B cell (primary cell): ENCODE measurements around the gene GRID2. TPM values are rescaled to one million over a fixed set of nuclear protein-coding genes. Genes with fewer than 3 reads are reported as not detected.

Source experiments
- ATAC-seq: fragments of 200-7000 bp; cut with Tn5 transposase; one replicate; pipeline ENCODE4 v1.10.0; 2021; ENCODE audit warnings: low read depth, mild to moderate bottlenecking, moderate number of reproducible peaks, moderate library complexity
- CTCF ChIA-PET: fragments of 350-600 bp; sonication (Branson Sonifier 250); formaldehyde crosslinking; loops from one replicate; lab custom pipeline; 2021; ENCODE audit warnings: antibody characterized with exemption, inconsistent platforms; lab: Charles Lee
- POLR2A ChIA-PET: fragments of 350-600 bp; sonication (Branson Sonifier 250); formaldehyde crosslinking; loops from one replicate; lab custom pipeline; 2021; ENCODE audit warnings: antibody characterized with exemption; lab: Charles Lee
- DNase-seq: peaks from one replicate; pipeline ENCODE4 v3.0.0; 2013
- H2AFZ ChIP-seq: 2 replicates; pipeline ENCODE4 v1.6.1; 2012; ENCODE audit warnings: mild to moderate bottlenecking, low read depth, low read length; ENCODE audit not compliant: insufficient read depth, poor library complexity, severe bottlenecking
- H3K27ac ChIP-seq, 2 donors: 1 replicate in 1 of 2; 2 replicates in 1 of 2; pipeline ENCODE4 v1.5.1; 2012 to 2013; ENCODE audit warnings: low read length in 2 of 2, mild to moderate bottlenecking in 2 of 2, moderate library complexity in 1 of 2
- H3K27me3 ChIP-seq, 4 experiments: fragments of 200-600 bp in 1 of 4; sonication (generic) in 1 of 4; replicated peaks in 1 of 4; 1 replicate in 2 of 4; 2 replicates in 2 of 4; pipeline versions ENCODE4 v1.6.1 to v1.7.0; 2013 to 2016; ENCODE audit warnings: low read length in 3 of 4, mild to moderate bottlenecking in 2 of 4, mixed read lengths in 1 of 4, moderate library complexity in 1 of 4; ENCODE audit not compliant: insufficient read depth in 4 of 4, control insufficient read depth in 3 of 4; ENCODE audit errors: control extremely low read depth in 1 of 4
- H3K36me3 ChIP-seq, 2 experiments: replicated peaks in 1 of 2; 1 replicate in 1 of 2; 2 replicates in 1 of 2; pipeline versions ENCODE4 v1.6.1 to v1.7.1; 2013; ENCODE audit warnings: low read length in 1 of 2; ENCODE audit not compliant: insufficient read depth in 2 of 2, control insufficient read depth in 1 of 2; ENCODE audit errors: control extremely low read depth in 1 of 2, extremely low read depth in 1 of 2
- H3K4me1 ChIP-seq, 2 donors: fragments of 200-600 bp in 1 of 2; sonication (generic) in 1 of 2; 1 replicate in 1 of 2; 2 replicates in 1 of 2; pipeline versions ENCODE4 v1.5.1 to v1.6.1; 2013 to 2017; ENCODE audit warnings: low read length in 2 of 2; ENCODE audit not compliant: control insufficient read depth in 2 of 2, insufficient read depth in 2 of 2
- H3K4me2 ChIP-seq: replicated peaks from 2 replicates; pipeline ENCODE3; 2012; ENCODE audit warnings: mild to moderate bottlenecking, low read depth, low read length; ENCODE audit not compliant: poor library complexity, severe bottlenecking
- H3K4me3 ChIP-seq, 5 experiments: fragments of 200-600 bp in 1 of 5; sonication (generic) in 1 of 5; 1 replicate in 3 of 5; 2 replicates in 2 of 5; pipeline versions ENCODE4 v1.5.1 to v1.7.0; 2011 to 2016; ENCODE audit warnings: low read length in 4 of 5, mild to moderate bottlenecking in 4 of 5, low read depth in 2 of 5, control low read depth in 1 of 5, moderate library complexity in 1 of 5; ENCODE audit not compliant: insufficient read depth in 1 of 5; ENCODE audit errors: control extremely low read depth in 1 of 5, extremely low read depth in 1 of 5
- H3K79me2 ChIP-seq: fragments of 200-600 bp; sonication (generic); one replicate; pipeline ENCODE4 v1.6.0; 2016; ENCODE audit warnings: low read length; ENCODE audit not compliant: control insufficient read depth, insufficient read depth
- H3K9ac ChIP-seq: fragments of 200-600 bp; sonication (generic); 2 replicates; pipeline ENCODE4 v1.6.1; 2017; ENCODE audit warnings: mild to moderate bottlenecking, low read length, moderate library complexity
- H3K9me3 ChIP-seq, 3 donors: one replicate each; pipeline versions ENCODE4 v1.6.1 to v1.7.1; 2013; ENCODE audit warnings: low read length in 2 of 3; ENCODE audit not compliant: control insufficient read depth in 2 of 3, insufficient read depth in 1 of 3; ENCODE audit errors: control extremely low read depth in 1 of 3
- H4K20me1 ChIP-seq: 2 replicates; pipeline ENCODE4 v1.6.0; 2012; ENCODE audit warnings: mild to moderate bottlenecking, low read length; ENCODE audit not compliant: insufficient read depth, control insufficient read depth, poor library complexity, severe bottlenecking
- H3K27ac Mint-ChIP-seq: one replicate; pipeline ENCODE4 v1.8.0; 2021; ENCODE audit warnings: mixed read lengths
- H3K27me3 Mint-ChIP-seq: one replicate; pipeline ENCODE4 v1.8.0; 2021; ENCODE audit warnings: mixed read lengths
- H3K4me1 Mint-ChIP-seq: one replicate; pipeline ENCODE4 v1.8.0; 2021; ENCODE audit warnings: mixed read lengths
- H3K4me3 Mint-ChIP-seq: one replicate; pipeline ENCODE4 v1.8.0; 2021; ENCODE audit warnings: mixed read lengths
- H3K9me3 Mint-ChIP-seq: one replicate; pipeline ENCODE4 v1.8.0; 2022; ENCODE audit warnings: mixed read lengths; ENCODE audit not compliant: insufficient read depth
- CTCF ChIP-seq: fragments of 200-600 bp; IDR thresholded peaks from one replicate; pipeline ENCODE4 v1.8.0; 2022; ENCODE audit warnings: antibody characterized with exemption, mild to moderate bottlenecking
- EZH2 ChIP-seq: IDR thresholded peaks from 2 replicates; pipeline ENCODE4 v1.6.1; 2012; ENCODE audit warnings: borderline replicate concordance, low read depth, mild to moderate bottlenecking, moderate library complexity, low read length; ENCODE audit not compliant: insufficient read depth, poor library complexity, severe bottlenecking
- WGBS: methylation state at CpG from one replicate; pipeline ENCODE4 v1.1.5; 2013; ENCODE audit warnings: missing lambda C conversion rate; ENCODE audit not compliant: insufficient coverage; 5-methylcytosine and 5-hydroxymethylcytosine counted together
- intact Hi-C: fragments of 100-400 bp; cut with micrococcal nuclease; formaldehyde crosslinking; loops from one replicate; pipeline ENCODE4 v1.10.0; 2022
- polyA plus RNA-seq: library from polyadenylated mRNA; depleted of rRNA; stranded (reverse); fragments of >200 nt; gene quantifications from 2 replicates; pipeline ENCODE4 v1.2.3, GENCODE V29; 2012
- total RNA-seq, 2 donors: library from RNA; stranded (reverse); fragments of 120-200 nt in 1 of 2; gene quantifications; 1 replicate in 1 of 2; 2 replicates in 1 of 2; pipeline versions ENCODE4 v1.2.3 to v1.2.4, GENCODE V29; 2013 to 2022

Gene GRID2
- total and polyA plus RNA-seq, 2 donors (not counting 1 experiment from before 2014, with no cell fraction given) = not detected

GRCh38 chr4:92368653-92369052 lies 64.9 kb downstream of the GRID2 start:
- no peak overlapping the region for H3K4me3 ChIP-seq
- DNase-seq (no peak), ATAC-seq (no peak)
- no peak overlapping the region for H3K27ac Mint-ChIP-seq
- no peaks in the 10 kb centered on the region for H3K36me3 ChIP-seq
- intact Hi-C loops = no loop called here
- CTCF ChIA-PET = interaction anchor here (0.7 kb wide), 1 partner anchor 1061 kb away, joined by 4 read pairs; no protein-coding TSS in a partner anchor
- H3K9me3 Mint-ChIP-seq = no peaks in the 10 kb centered on the region
- H3K9ac ChIP-seq = no peak overlapping the region
- H3K27me3 ChIP-seq = no peaks in the 10 kb centered on the region
- no peaks in the 10 kb centered on the region for H3K27me3 Mint-ChIP-seq
- no peaks in the 10 kb centered on the region for H3K9me3 ChIP-seq
- POLR2A ChIA-PET = no interaction called here
- H3K27ac ChIP-seq = no peak overlapping the region
- H3K4me1 ChIP-seq = no peaks in the 10 kb centered on the region
- no peak overlapping the region for H3K4me3 Mint-ChIP-seq
- no peak overlapping the region for H3K4me2 ChIP-seq
- WGBS = no CpG with 5 or more reads among the region's 4 CpGs
- no peak for TF ChIP-seq CTCF
- TF ChIP-seq EZH2 = no peak
- H4K20me1 ChIP-seq = no peaks in the 10 kb centered on the region
- no peaks in the 10 kb centered on the region for H3K4me1 Mint-ChIP-seq
- no peaks in the 10 kb centered on the region for H3K79me2 ChIP-seq
- no peak overlapping the region for H2AFZ ChIP-seq

- Histone ChIP-seq H3K4me2 (no peak overlapping the region), H3K27me3 (no peaks in the 10 kb centered on the region), H2AFZ (no peak overlapping the region), H3K27ac (no peak overlapping the region), H3K36me3 (no peaks in the 10 kb centered on the region), H3K79me2 (no peaks in the 10 kb centered on the region), H3K4me3 (no peak overlapping the region), H3K9ac (no peak overlapping the region), H4K20me1 (no peaks in the 10 kb centered on the region), H3K9me3 (no peaks in the 10 kb centered on the region), H3K4me1 (no peaks in the 10 kb centered on the region)
- intact Hi-C loops = no loop called here
- ChIA-PET CTCF (no interaction called here), POLR2A (no interaction called here)
- TF ChIP-seq EZH2 (no peak), CTCF (no peak)
- DNase-seq (no peak), ATAC-seq (no peak)
- H3K4me3 Mint-ChIP-seq = no peak overlapping the region
- peaks cover 2% of the 10 kb centered on the region for H3K9me3 Mint-ChIP-seq
- no peaks in the 10 kb centered on the region for H3K27me3 Mint-ChIP-seq
- H3K27ac Mint-ChIP-seq = no peak overlapping the region
- H3K4me1 Mint-ChIP-seq = no peaks in the 10 kb centered on the region
Observed at GRCh38 chr4:92381616-92382015, 77.8 kb downstream of the GRID2 start.
